ENCODE data around the gene MSX1. TPM values are rescaled to one million over a fixed set of nuclear protein-coding genes. Genes with fewer than 3 reads are reported as not detected.

The MSX1 gene
- polyA plus RNA-seq, 1 donor from 2014 or later, result 2.8 TPM

DNA sequence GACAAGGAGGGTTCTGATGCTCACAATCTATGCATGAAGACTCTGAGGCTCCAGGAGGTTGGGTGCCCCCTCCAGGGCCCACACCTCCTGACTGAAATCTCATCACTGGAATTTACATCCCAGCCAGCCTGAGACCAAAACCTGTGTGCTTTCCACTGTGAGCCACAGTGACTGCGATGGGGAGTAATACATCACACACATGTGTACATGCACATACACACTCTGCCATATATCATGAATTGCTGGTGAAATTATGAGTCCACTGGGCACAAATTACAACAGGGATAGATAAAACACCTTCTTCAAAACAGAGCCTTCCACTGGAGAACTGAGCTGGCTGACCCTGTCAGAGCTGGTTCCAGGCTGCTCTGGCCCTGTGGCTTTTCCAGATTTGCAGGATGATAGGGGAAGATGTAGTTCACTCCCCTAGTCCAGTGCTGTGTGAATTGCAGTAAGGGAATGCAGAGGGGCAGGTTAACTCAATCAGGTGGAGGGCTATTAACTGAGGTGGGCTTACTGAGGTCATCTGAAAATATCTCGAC is 35.8 kb upstream of the MSX1 start:
- H2AFZ ChIP-seq (ENCODE audit: low read depth, low read length), result no peak overlapping the region
- no peak overlapping the region for H3K4me2 ChIP-seq (ENCODE audit: low read length)

DNA sequence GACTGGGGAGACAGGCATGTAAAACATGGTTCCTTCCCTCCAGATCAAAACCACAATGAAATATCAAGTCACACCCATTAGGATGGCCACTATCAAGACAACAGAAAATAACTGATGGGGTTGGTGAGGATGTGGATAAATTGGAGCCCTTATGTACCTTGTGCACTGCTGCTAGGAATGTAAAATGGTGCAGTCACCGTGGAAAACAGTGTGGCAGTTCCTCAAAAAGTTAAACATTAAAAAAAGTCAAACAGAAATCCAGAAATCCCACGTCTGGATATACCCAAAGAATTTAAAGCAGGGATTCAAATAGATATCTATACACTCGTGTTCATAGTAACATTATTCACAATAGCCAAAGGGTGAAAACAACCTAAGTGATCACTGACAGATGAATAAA is 35.2 kb upstream of the MSX1 start:
- Histone ChIP-seq H3F3A (ENCODE audit: insufficient read depth, low read length, poor library complexity, severe bottlenecking) (no peaks in the 10 kb centered on the region), H2AFZ (ENCODE audit: low read depth, low read length) (no peak overlapping the region), H3K27ac (ENCODE audit: low read length) (no peak overlapping the region), H3K9me3 (ENCODE audit: low read length) (no peaks in the 10 kb centered on the region), H3K9ac (ENCODE audit: low read length) (no peak overlapping the region), H3K4me3 (ENCODE audit: low read length) (no peak overlapping the region), H3K27me3 (ENCODE audit: insufficient read depth, low read depth, low read length) (no peaks in the 10 kb centered on the region), H3K79me2 (replicated peaks; ENCODE audit: insufficient read depth, low read length) (no peaks in the 10 kb centered on the region), H3K4me2 (ENCODE audit: low read length) (no peak overlapping the region), H4K20me1 (ENCODE audit: insufficient read depth) (no peaks in the 10 kb centered on the region), H3K9me2 (ENCODE audit: insufficient read depth, low read length) (no peaks in the 10 kb centered on the region), H3K36me3 (ENCODE audit: insufficient read depth, low read length) (no peaks in the 10 kb centered on the region)
- TF ChIP-seq EZH2 (IDR thresholded peaks at IDR 0.05; ENCODE audit: borderline replicate concordance, insufficient read depth, low read length, poor library complexity, severe bottlenecking) (no peak), EP300 (conservative IDR thresholded peaks at IDR 0.05; ENCODE audit: poor library complexity, severe bottlenecking) (no peak)

More for the DNA sequence above, 35.8 kb upstream of the MSX1 start:
- Histone ChIP-seq H3K4me3 (ENCODE audit: low read length) (no peak overlapping the region), H4K20me1 (ENCODE audit: insufficient read depth) (no peaks in the 10 kb centered on the region), H3K27ac (ENCODE audit: low read length) (no peak overlapping the region), H3K27me3 (ENCODE audit: insufficient read depth, low read depth, low read length) (no peaks in the 10 kb centered on the region), H3F3A (ENCODE audit: insufficient read depth, low read length, poor library complexity, severe bottlenecking) (no peaks in the 10 kb centered on the region), H3K79me2 (replicated peaks; ENCODE audit: insufficient read depth, low read length) (no peaks in the 10 kb centered on the region), H3K36me3 (ENCODE audit: insufficient read depth, low read length) (no peaks in the 10 kb centered on the region), H3K9me3 (ENCODE audit: low read length) (no peaks in the 10 kb centered on the region), H3K9me2 (ENCODE audit: insufficient read depth, low read length) (no peaks in the 10 kb centered on the region), H3K9ac (ENCODE audit: low read length) (no peak overlapping the region)
- TF ChIP-seq EZH2 (IDR thresholded peaks at IDR 0.05; ENCODE audit: borderline replicate concordance, insufficient read depth, low read length, poor library complexity, severe bottlenecking), result no peak
- no peak for TF ChIP-seq RAD21 (conservative IDR thresholded peaks at IDR 0.05)
- no peak for TF ChIP-seq MXI1 (conservative IDR thresholded peaks at IDR 0.05; ENCODE audit: poor library complexity, severe bottlenecking)
- TF ChIP-seq POLR2AphosphoS5 (IDR thresholded peaks at IDR 0.05), result no peak
- TF ChIP-seq, protein P1, sequence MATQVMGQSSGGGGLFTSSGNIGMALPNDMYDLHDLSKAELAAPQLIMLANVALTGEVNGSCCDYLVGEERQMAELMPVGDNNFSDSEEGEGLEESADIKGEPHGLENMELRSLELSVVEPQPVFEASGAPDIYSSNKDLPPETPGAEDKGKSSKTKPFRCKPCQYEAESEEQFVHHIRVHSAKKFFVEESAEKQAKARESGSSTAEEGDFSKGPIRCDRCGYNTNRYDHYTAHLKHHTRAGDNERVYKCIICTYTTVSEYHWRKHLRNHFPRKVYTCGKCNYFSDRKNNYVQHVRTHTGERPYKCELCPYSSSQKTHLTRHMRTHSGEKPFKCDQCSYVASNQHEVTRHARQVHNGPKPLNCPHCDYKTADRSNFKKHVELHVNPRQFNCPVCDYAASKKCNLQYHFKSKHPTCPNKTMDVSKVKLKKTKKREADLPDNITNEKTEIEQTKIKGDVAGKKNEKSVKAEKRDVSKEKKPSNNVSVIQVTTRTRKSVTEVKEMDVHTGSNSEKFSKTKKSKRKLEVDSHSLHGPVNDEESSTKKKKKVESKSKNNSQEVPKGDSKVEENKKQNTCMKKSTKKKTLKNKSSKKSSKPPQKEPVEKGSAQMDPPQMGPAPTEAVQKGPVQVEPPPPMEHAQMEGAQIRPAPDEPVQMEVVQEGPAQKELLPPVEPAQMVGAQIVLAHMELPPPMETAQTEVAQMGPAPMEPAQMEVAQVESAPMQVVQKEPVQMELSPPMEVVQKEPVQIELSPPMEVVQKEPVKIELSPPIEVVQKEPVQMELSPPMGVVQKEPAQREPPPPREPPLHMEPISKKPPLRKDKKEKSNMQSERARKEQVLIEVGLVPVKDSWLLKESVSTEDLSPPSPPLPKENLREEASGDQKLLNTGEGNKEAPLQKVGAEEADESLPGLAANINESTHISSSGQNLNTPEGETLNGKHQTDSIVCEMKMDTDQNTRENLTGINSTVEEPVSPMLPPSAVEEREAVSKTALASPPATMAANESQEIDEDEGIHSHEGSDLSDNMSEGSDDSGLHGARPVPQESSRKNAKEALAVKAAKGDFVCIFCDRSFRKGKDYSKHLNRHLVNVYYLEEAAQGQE (IDR thresholded peaks at IDR 0.05; ENCODE audit: borderline replicate concordance), result no peak
- TF ChIP-seq, protein P2, sequence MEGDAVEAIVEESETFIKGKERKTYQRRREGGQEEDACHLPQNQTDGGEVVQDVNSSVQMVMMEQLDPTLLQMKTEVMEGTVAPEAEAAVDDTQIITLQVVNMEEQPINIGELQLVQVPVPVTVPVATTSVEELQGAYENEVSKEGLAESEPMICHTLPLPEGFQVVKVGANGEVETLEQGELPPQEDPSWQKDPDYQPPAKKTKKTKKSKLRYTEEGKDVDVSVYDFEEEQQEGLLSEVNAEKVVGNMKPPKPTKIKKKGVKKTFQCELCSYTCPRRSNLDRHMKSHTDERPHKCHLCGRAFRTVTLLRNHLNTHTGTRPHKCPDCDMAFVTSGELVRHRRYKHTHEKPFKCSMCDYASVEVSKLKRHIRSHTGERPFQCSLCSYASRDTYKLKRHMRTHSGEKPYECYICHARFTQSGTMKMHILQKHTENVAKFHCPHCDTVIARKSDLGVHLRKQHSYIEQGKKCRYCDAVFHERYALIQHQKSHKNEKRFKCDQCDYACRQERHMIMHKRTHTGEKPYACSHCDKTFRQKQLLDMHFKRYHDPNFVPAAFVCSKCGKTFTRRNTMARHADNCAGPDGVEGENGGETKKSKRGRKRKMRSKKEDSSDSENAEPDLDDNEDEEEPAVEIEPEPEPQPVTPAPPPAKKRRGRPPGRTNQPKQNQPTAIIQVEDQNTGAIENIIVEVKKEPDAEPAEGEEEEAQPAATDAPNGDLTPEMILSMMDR (IDR thresholded peaks at IDR 0.05; ENCODE audit: poor library complexity, severe bottlenecking), result no peak
- TF ChIP-seq TAF1 (IDR thresholded peaks at IDR 0.05; ENCODE audit: low read depth), result no peak
- TF ChIP-seq EP300 (conservative IDR thresholded peaks at IDR 0.05; ENCODE audit: poor library complexity, severe bottlenecking), result no peak
- TF ChIP-seq SMC3 (conservative IDR thresholded peaks at IDR 0.05; ENCODE audit: poor library complexity), result no peak
